Aorta (tissue), 5 donors: ENCODE data around the gene EFS. TPM values are rescaled to one million over a fixed set of nuclear protein-coding genes. Genes with fewer than 3 reads are reported as not detected.
"Not testable (repeated sequence)": the region's sequence is repeated elsewhere in the genome, so short reads cannot be mapped to it uniquely, and the experiment has no call there.

Experiments used
- ATAC-seq: fragments of 200-7000 bp; cut with Tn5 transposase; one replicate; pipeline ENCODE4 v1.9.1; 2022; ENCODE audit warnings: moderate library complexity; ENCODE audit not compliant: low FRiP score
- DNase-seq, 2 donors: peaks; one replicate each; pipeline ENCODE4 v3.0.0-alpha.2; 2020
- H3K27ac ChIP-seq, 2 donors: one replicate each; pipeline ENCODE4 v1.5.1; 2013; ENCODE audit warnings: low read length in 2 of 2, mild to moderate bottlenecking in 2 of 2, moderate library complexity in 2 of 2, control low read depth in 1 of 2, inconsistent platforms in 1 of 2, low read depth in 1 of 2
- H3K27me3 ChIP-seq, 2 donors: one replicate each; pipeline ENCODE4 v1.6.1; 2013; ENCODE audit warnings: control low read depth in 1 of 2, low read length in 1 of 2, mild to moderate bottlenecking in 1 of 2, moderate library complexity in 1 of 2; ENCODE audit not compliant: insufficient read depth in 2 of 2, control insufficient read depth in 1 of 2
- H3K36me3 ChIP-seq, 2 donors: one replicate each; pipeline ENCODE4 v1.6.1; 2013; ENCODE audit warnings: control low read depth in 1 of 2, low read length in 1 of 2, mild to moderate bottlenecking in 1 of 2; ENCODE audit not compliant: insufficient read depth in 2 of 2, control insufficient read depth in 1 of 2
- H3K4me1 ChIP-seq, 2 donors: one replicate each; pipeline ENCODE4 v1.6.1; 2013; ENCODE audit warnings: low read length in 2 of 2, control low read depth in 1 of 2, mild to moderate bottlenecking in 1 of 2, moderate library complexity in 1 of 2; ENCODE audit not compliant: insufficient read depth in 2 of 2, control insufficient read depth in 1 of 2
- H3K4me3 ChIP-seq, 2 donors: one replicate each; pipeline ENCODE4 v1.5.1; 2013; ENCODE audit warnings: low read length in 2 of 2, control low read depth in 1 of 2, mild to moderate bottlenecking in 1 of 2
- H3K9me3 ChIP-seq: one replicate; pipeline ENCODE4 v1.6.1; 2013; ENCODE audit warnings: mild to moderate bottlenecking, low read length; ENCODE audit not compliant: control insufficient read depth
- WGBS, 2 donors: extraction: QIAGEN DNeasy Blood & Tissue Kit; methylation state at CpG; one replicate each; pipeline ENCODE4 v1.1.7; 2013; 5-methylcytosine and 5-hydroxymethylcytosine counted together
- intact Hi-C, 2 donors: fragments of 100-400 bp; cut with DNase I; formaldehyde crosslinking; loops; one replicate each; pipeline versions ENCODE4 v1.14.2 to v1.15.0; 2022
- polyA plus RNA-seq, 2 donors: library from polyadenylated mRNA; stranded (reverse); fragments of 200-250 nt; gene quantifications; one replicate each; pipeline ENCODE4 v1.2.3, GENCODE V29; 2013
- total RNA-seq, 2 donors: library from RNA; stranded (reverse); fragmentation: NEBNext Ultra II Directional; extraction: Animal tissue kit (Norgen Biotek cat#: 25700); gene quantifications; one replicate each; pipeline ENCODE4 v1.2.1, GENCODE V29; 2021
- donor health status: healthy with polysubstance abuse.
- donor health status: Bipolar disorder and iron deficiency.
- donor health status: DM: no; HTN: no; CAD: no.
- donor health status: DM: no; HTN: no; CAD: no.
- donor health status: DM: yes; HTN: yes; CAD: no.

Gene EFS
- total and polyA plus RNA-seq, 4 donors: 5.5 to 36.7 (median 22.1) TPM

DNA sequence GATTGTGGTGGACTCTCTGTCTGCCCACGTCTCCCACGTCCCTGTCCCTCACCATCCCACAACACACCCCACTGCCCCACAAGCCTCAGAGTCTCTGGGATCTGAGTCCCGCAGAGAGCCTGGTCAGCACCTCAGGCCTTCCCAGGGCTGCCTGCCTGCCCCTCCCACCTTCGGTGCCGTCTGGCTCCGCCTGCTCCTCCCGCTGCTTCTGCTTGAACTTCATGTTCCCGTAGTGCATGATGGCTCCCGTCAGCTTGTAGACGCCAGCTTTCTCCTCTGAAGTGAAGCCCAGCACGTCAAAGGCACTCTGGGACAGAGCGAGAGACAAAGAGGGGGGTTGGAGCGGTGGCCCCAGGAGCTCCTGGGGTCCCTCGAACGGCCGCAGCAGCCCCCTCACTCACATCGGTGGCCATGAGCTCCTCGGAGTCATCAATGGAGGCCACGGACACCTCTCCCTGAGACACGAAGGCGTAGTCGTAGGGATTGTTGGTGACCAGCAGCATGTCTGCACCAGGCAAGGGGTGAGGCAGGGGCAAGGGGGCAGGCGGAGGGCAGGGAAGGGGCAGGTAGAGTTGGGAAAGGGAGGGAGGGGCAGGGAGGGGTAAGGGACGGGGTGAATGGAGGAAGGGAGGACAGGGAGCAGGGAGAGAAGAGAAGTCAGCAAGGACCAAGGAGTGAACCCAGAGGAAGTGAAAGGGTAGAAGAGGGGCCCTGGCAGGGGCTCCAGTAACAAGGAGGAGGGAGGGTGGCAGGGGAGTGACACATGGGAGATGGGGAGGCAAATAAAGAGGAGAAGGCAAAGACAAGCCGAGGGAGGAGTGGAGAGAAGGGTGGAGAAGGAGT, 37.5 kb upstream of the EFS start:
- Histone ChIP-seq H3K36me3 (no peaks in the 10 kb centered on the region), H3K27ac (no peak overlapping the region), H3K4me3 (no peak overlapping the region), H3K9me3 (no peaks in the 10 kb centered on the region), H3K27me3 (no peaks in the 10 kb centered on the region), H3K4me1 (no peaks in the 10 kb centered on the region)
- DNase-seq: no peak
- intact Hi-C loops: no loop called here
- WGBS, 2 donors: 58% methylated on average over 25 of the region's 25 CpGs
- no peak for ATAC-seq

DNA sequence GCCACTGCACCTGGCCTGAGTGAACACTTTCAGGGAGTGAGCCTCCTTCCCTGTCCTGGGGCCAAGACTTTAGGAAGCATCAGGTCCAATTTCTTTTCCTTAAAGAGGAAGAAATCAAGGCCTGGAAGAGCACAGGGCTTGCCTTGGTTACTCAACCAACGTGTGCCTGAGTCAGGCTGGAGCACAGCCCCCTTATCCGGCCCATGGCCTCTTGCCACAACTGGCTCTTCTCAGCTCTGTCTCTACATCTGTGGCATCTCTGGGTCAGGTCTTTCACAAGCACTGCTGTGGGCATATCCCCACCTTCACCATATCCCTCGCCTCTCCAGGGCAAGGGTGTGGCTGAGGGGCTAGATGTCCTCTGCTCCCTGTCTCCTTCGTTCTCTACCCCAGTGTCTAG, 36.3 kb upstream of the EFS start:
- ATAC-seq (no peak), DNase-seq (no peak)
- no peaks in the 10 kb centered on the region for H3K36me3 ChIP-seq
- WGBS, 2 donors: 79% methylated on average over 4 of the region's 4 CpGs
- H3K9me3 ChIP-seq: no peaks in the 10 kb centered on the region
- no peaks in the 10 kb centered on the region for H3K27me3 ChIP-seq
- intact Hi-C loops: no loop called here
- H3K27ac ChIP-seq: no peak overlapping the region
- H3K4me1 ChIP-seq: no peaks in the 10 kb centered on the region
- H3K4me3 ChIP-seq: no peak overlapping the region

DNA sequence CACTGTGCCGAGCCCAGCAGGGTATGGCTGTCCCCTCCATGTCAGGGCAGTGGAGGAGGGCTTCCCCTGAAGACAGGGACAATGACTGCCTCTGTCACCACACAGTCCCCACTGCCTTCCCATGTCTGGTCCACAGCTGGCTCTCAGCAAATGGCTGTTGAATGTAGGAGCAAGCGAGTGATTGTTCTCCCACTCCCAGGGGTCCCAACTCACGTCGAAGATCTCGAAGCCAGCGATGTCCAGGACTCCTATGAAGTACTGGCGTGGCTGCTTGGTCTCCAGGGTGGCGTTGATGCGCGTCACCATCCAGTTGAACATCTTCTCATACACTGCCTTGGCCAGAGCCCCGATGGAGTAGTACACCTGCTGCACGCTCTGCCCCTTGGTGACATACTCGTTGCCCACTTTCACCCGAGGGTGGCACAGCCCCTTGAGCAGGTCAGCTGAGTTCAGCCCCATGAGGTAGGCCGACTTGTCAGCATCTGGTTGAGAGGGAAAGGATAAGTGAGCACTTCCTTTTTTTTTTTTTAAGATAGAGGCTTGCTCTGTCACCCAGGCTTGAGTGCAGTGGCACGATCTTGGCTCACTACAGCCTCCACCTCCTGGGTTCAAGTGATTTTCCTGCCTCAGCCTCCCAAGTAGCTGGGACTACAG, 35.7 kb upstream of the EFS start:
- ATAC-seq, H3K9me3 ChIP-seq, intact Hi-C loops, H3K4me3 ChIP-seq, H3K4me1 ChIP-seq, H3K36me3 ChIP-seq, H3K27ac ChIP-seq, DNase-seq, H3K27me3 ChIP-seq: not testable (repeated sequence)
- 89 to 91% methylated on average over 16 of the region's 16 CpGs for WGBS, 2 donors

DNA sequence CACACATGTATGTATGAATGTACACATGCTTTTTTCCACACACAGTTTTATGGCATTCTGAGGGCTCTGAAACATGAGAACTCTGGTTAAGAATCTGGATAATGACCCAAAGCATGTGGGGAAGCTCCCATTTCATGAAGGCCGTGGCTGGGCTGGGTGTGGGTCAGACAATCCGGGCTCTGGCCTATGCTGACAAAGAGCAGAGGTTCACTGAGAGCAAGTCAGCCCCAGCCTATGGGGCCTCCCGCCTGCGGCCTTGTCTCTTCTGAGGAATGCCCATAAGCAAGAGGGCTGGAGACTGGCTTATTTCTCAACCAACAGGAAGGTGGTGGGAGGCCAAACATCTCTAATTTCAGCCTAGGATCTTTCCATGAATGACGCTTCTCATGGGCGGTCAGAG, 34.6 kb upstream of the EFS start:
- Histone ChIP-seq H3K4me3 (no peak overlapping the region), H3K9me3 (no peaks in the 10 kb centered on the region), H3K4me1 (no peaks in the 10 kb centered on the region), H3K36me3 (no peaks in the 10 kb centered on the region), H3K27ac (no peak overlapping the region), H3K27me3 (no peaks in the 10 kb centered on the region)
- WGBS, 2 donors: 73 to 74% methylated on average over 6 of the region's 6 CpGs
- DNase-seq: no peak
- ATAC-seq: no peak
- intact Hi-C loops: no loop called here

DNA sequence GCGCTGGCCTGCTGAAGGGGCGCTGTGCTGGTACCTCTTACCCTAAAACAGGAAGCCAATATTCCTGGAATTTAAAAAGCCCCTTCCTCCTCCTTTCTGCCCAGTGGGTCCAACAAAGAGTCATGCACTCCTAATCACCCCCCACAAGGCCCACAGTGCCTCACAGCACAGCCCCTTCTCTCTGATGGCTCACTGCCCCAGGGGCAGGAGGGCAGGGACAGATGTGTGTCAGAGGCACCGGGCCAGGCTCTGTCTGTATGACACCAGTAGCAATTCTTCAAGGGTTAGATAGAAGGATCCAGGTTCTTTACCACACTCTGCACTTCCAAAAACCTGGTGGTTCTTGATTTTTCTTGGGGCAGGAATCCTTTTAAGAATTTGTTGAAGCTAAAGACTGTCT, 34.2 kb upstream of the EFS start:
- DNase-seq (no peak), ATAC-seq (no peak)
- H3K27me3 ChIP-seq: no peaks in the 10 kb centered on the region
- 88 to 92% methylated on average over 3 of the region's 3 CpGs for WGBS, 2 donors
- H3K9me3 ChIP-seq: no peaks in the 10 kb centered on the region
- H3K27ac ChIP-seq: no peak overlapping the region
- intact Hi-C loops: no loop called here
- no peaks in the 10 kb centered on the region for H3K36me3 ChIP-seq
- H3K4me3 ChIP-seq: no peak overlapping the region
- H3K4me1 ChIP-seq: no peaks in the 10 kb centered on the region

DNA sequence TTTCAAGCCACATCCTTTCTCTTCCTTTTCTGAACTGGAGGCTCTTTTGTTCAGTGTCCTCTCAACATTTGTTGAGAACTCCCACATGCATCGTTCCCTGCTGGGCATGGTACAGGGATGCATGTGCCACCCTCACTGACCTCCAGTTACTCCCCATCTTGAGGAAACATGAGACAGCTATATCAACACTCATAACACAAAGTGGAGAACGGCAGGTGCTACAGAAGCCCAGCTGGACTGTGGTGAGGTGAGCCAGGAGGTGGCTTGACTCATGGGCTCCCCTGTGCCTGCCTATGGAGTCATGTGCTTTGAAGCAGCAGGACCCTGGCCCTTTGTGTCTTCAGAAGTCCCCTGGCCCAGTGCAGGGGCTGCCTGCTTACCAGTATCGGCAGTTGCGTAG, 33.4 kb upstream of the EFS start:
- 82 to 83% methylated on average over 4 of the region's 4 CpGs for WGBS, 2 donors
- DNase-seq: no peak
- no peaks in the 10 kb centered on the region for H3K4me1 ChIP-seq
- H3K4me3 ChIP-seq: no peak overlapping the region
- H3K9me3 ChIP-seq: no peaks in the 10 kb centered on the region
- no peak overlapping the region for H3K27ac ChIP-seq
- H3K27me3 ChIP-seq: no peaks in the 10 kb centered on the region
- intact Hi-C loops: no loop called here
- H3K36me3 ChIP-seq: no peaks in the 10 kb centered on the region
- no peak for ATAC-seq

DNA sequence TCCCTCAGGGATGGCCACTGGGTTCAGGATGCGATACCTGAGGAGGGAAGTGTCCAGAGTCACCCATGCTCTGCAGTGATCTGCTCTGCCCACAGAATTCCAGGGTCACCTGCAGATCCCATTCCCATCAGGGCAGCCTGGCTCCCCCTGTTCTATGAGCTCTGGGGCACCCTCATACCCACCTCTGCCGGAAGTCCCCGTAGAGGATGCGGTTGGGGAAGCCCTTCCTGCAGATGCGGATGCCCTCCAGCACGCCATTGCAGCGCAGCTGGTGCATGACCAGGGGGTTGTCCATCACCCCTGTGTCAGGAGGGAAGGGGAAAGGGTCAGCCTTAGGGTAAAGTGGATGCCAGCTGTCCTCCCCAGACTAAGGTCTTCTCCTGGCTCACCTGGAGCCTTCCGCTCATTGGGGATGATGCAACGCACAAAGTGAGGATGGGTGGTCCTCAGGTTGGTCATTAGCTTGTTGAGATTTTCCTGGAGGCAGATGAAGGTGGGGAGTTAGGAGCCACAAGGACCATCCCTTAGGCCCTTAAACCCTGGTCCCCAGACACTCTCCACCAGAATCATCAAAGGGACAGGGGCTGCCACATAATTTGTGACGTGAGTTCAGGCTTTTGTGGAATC, 31.9 kb upstream of the EFS start:
- Histone ChIP-seq H3K36me3 (no peaks in the 10 kb centered on the region), H3K9me3 (no peaks in the 10 kb centered on the region), H3K27ac (no peak overlapping the region), H3K4me3 (no peak overlapping the region), H3K4me1 (no peaks in the 10 kb centered on the region), H3K27me3 (no peaks in the 10 kb centered on the region)
- 94 to 95% methylated on average over 10 of the region's 10 CpGs for WGBS, 2 donors
- ATAC-seq (no peak), DNase-seq (no peak)
- intact Hi-C loops: no loop called here

DNA sequence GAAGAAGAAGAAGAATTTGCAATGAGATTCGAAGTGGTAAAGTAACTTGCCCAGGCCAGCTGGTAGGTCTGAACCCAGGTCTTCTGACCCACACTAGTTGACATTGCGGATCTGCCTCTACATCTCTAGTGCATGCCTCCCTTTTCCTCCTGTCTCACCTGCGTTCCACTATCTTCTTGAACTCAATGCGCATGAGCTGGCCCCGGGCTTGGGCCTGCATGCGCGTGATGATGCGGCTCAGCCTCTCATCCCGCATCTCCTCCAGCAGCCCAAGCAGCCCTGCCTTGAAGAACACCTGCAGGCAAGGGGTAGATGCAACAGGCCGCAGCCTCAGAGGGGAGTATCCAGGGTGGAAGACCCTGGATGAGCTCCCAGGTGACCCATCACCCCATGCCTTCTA, 31.2 kb upstream of the EFS start:
- WGBS, 2 donors: 84 to 93% methylated on average over 10 of the region's 10 CpGs
- Histone ChIP-seq H3K27me3 (no peaks in the 10 kb centered on the region), H3K4me1 (no peaks in the 10 kb centered on the region), H3K4me3 (no peak overlapping the region), H3K9me3 (no peaks in the 10 kb centered on the region), H3K27ac (no peak overlapping the region), H3K36me3 (no peaks in the 10 kb centered on the region)
- intact Hi-C loops: no loop called here
- DNase-seq: no peak
- no peak for ATAC-seq

DNA sequence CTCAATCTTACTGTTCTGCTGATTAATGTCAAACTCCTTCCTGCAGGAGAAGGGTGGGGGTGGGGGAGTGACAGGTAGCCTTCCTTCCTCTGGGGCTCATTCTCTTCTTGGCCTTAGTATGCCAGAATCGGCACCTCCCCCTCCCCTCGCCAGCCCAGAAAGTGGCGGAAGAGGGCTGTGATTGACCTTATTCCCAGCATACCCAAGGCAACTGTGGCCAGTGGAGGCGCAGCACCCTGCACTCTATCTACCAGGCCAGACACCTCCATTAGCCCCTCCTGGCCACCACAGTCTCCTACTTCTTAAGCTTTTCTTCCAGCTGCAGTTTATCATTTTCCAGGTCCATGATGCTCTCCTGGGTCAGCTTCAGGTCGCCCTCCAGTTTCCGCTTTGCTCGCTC, 27.6 kb upstream of the EFS start:
- Histone ChIP-seq H3K9me3 (no peaks in the 10 kb centered on the region), H3K4me1 (no peaks in the 10 kb centered on the region), H3K4me3 (no peak overlapping the region), H3K27ac (no peak overlapping the region), H3K36me3 (no peaks in the 10 kb centered on the region), H3K27me3 (no peaks in the 10 kb centered on the region)
- WGBS, 2 donors: 70 to 77% methylated on average over 7 of the region's 7 CpGs
- ATAC-seq (no peak), DNase-seq (no peak)
- intact Hi-C loops: no loop called here
